ENCODE data around the gene SLC38A10.

SLC38A10 gene

GRCh38 chr17:81252987-81253329 lies 42.1 kb downstream of the SLC38A10 start:
- DNase-seq (ENCODE audit: low spot score): no peak

- no peak for DNase-seq (ENCODE audit: low spot score)
Observed at GRCh38 chr17:81252326-81252986, 42.7 kb downstream of the SLC38A10 start.

- no peak for DNase-seq (ENCODE audit: low spot score)
Observed at GRCh38 chr17:81251709-81252301, 43.3 kb downstream of the SLC38A10 start.

GRCh38 chr17:81251094-81251708 lies 43.9 kb downstream of the SLC38A10 start:
- no peak for DNase-seq (ENCODE audit: low spot score)

- DNase-seq (ENCODE audit: low spot score): no peak
Observed at GRCh38 chr17:81250286-81251093, 44.6 kb downstream of the SLC38A10 start.

GRCh38 chr17:81249223-81250040 lies 45.7 kb downstream of the SLC38A10 start:
- DNase-seq (ENCODE audit: low spot score): no peak

GRCh38 chr17:81248649-81249048 lies 46.5 kb downstream of the SLC38A10 start:
- no peak for DNase-seq (ENCODE audit: low spot score)

- no peak for DNase-seq (ENCODE audit: low spot score)
Observed at GRCh38 chr17:81247339-81247990, 47.6 kb downstream of the SLC38A10 start.

- DNase-seq (ENCODE audit: low spot score): no peak
Observed at GRCh38 chr17:81246679-81247338, 48.3 kb downstream of the SLC38A10 start.

GRCh38 chr17:81246343-81246670 lies 48.8 kb downstream of the SLC38A10 start:
- no peak for DNase-seq (ENCODE audit: low spot score)

- DNase-seq (ENCODE audit: low spot score): no peak
Observed at GRCh38 chr17:81245665-81246342, 49.3 kb downstream of the SLC38A10 start.

- DNase-seq (ENCODE audit: low spot score): no peak
Observed at GRCh38 chr17:81245024-81245664, 50.0 kb downstream of the SLC38A10 start.

GRCh38 chr17:81244358-81245023 lies 50.6 kb downstream of the SLC38A10 start:
- DNase-seq (ENCODE audit: low spot score): no peak

- DNase-seq (ENCODE audit: low spot score): no peak
Observed at GRCh38 chr17:81243333-81243664, 51.8 kb downstream of the SLC38A10 start.

- DNase-seq (ENCODE audit: low spot score): no peak
Observed at GRCh38 chr17:81242421-81243332, 52.4 kb downstream of the SLC38A10 start.

GRCh38 chr17:81241648-81242420 lies 53.3 kb downstream of the SLC38A10 start:
- DNase-seq (ENCODE audit: low spot score): peak; percentile 52

GRCh38 chr17:81241203-81241602 lies 53.9 kb downstream of the SLC38A10 start:
- DNase-seq (ENCODE audit: low spot score): no peak

GRCh38 chr17:81240761-81241160 lies 54.3 kb downstream of the SLC38A10 start:
- DNase-seq (ENCODE audit: low spot score): no peak

Measured in COLO829 (cell line).